ENCODE data around the gene EAF1. TPM values are rescaled to one million over a fixed set of nuclear protein-coding genes. Genes with fewer than 3 reads are reported as not detected.
"Not testable (repeated sequence)": the region's sequence is repeated elsewhere in the genome, so short reads cannot be mapped to it uniquely, and the experiment has no call there.

EAF1 gene
- total RNA-seq, 1 donor from 2014 or later, result 25.6 TPM

DNA sequence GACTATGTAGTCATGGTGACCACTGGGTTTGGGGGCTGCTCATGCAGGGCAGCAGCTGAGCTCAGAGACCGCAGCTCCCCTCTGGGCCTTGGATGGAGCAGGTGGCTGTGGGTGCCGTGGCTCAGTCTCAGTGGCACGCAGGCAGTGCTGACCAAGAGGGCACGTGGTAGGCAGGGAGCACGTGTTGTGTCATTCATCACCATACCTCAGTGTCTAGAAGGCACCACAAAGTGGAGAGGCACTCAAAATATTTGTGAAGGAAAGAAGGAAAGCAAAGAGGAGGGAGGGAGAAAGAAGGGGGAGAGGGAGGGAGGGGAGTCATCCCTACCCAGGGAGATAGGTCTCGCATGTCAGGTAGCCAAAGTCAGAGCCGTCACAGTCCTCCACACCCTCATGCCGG lies 26.1 kb downstream of the EAF1 start:
- no peaks in the 10 kb centered on the region for H3K36me3 ChIP-seq
- H3K4me3 ChIP-seq, result no peak overlapping the region
- H3K27me3 ChIP-seq (ENCODE audit: low read depth), result no peaks in the 10 kb centered on the region
- ATAC-seq, result no peak
- no peak overlapping the region for H3K27ac ChIP-seq
- TF ChIP-seq CTCF (IDR thresholded peaks at IDR 0.05), result no peak
- no peaks in the 10 kb centered on the region for H3K4me1 ChIP-seq
- no peaks in the 10 kb centered on the region for H3K9me3 ChIP-seq
- intact Hi-C loops (cut with DNase I), result no loop called here
- DNase-seq, result no peak

GRCh38 chr3:15453991-15454625 lies 26.7 kb downstream of the EAF1 start:
- intact Hi-C loops (cut with DNase I), result no loop called here

GRCh38 chr3:15454965-15455364 lies 27.6 kb downstream of the EAF1 start:
- TF ChIP-seq CTCF (IDR thresholded peaks at IDR 0.05), result no peak
- no peak overlapping the region for H3K4me3 ChIP-seq
- H3K4me1 ChIP-seq, result no peaks in the 10 kb centered on the region
- ATAC-seq (no peak), DNase-seq (no peak)
- H3K36me3 ChIP-seq, result no peaks in the 10 kb centered on the region
- no peaks in the 10 kb centered on the region for H3K9me3 ChIP-seq
- H3K27ac ChIP-seq, result no peak overlapping the region
- intact Hi-C loops (cut with DNase I), result no loop called here
- no peaks in the 10 kb centered on the region for H3K27me3 ChIP-seq (ENCODE audit: low read depth)

More at GRCh38 chr3:15453991-15454625, 26.7 kb downstream of the EAF1 start:
- Histone ChIP-seq H3K27me3 (ENCODE audit: low read depth) (no peaks in the 10 kb centered on the region), H3K4me3 (no peak overlapping the region), H3K27ac (no peak overlapping the region), H3K4me1 (no peaks in the 10 kb centered on the region), H3K36me3 (no peaks in the 10 kb centered on the region), H3K9me3 (no peaks in the 10 kb centered on the region)
- ATAC-seq (no peak), DNase-seq (no peak)
- TF ChIP-seq CTCF (IDR thresholded peaks at IDR 0.05), result no peak

- TF ChIP-seq CTCF (IDR thresholded peaks at IDR 0.05), result no peak
These were observed 28.4 kb downstream of the EAF1 start for GRCh38 chr3:15455756-15456155.

GRCh38 chr3:15456321-15456720 lies 28.9 kb downstream of the EAF1 start:
- TF ChIP-seq CTCF (IDR thresholded peaks at IDR 0.05), result no peak
- no peaks in the 10 kb centered on the region for H3K27me3 ChIP-seq (ENCODE audit: low read depth)
- intact Hi-C loops (cut with DNase I), result no loop called here
- H3K4me1 ChIP-seq, result no peaks in the 10 kb centered on the region
- no peaks in the 10 kb centered on the region for H3K9me3 ChIP-seq
- H3K36me3 ChIP-seq, result no peaks in the 10 kb centered on the region
- H3K27ac ChIP-seq, result no peak overlapping the region
- no peak for ATAC-seq
- H3K4me3 ChIP-seq, result no peak overlapping the region
- no peak for DNase-seq

More at GRCh38 chr3:15455756-15456155, 28.4 kb downstream of the EAF1 start:
- DNase-seq (no peak), ATAC-seq (no peak)
- no peaks in the 10 kb centered on the region for H3K4me1 ChIP-seq
- H3K9me3 ChIP-seq, result no peaks in the 10 kb centered on the region
- no peak overlapping the region for H3K27ac ChIP-seq
- H3K36me3 ChIP-seq, result no peaks in the 10 kb centered on the region
- intact Hi-C loops (cut with DNase I), result no loop called here
- H3K27me3 ChIP-seq (ENCODE audit: low read depth), result no peaks in the 10 kb centered on the region
- no peak overlapping the region for H3K4me3 ChIP-seq

DNA sequence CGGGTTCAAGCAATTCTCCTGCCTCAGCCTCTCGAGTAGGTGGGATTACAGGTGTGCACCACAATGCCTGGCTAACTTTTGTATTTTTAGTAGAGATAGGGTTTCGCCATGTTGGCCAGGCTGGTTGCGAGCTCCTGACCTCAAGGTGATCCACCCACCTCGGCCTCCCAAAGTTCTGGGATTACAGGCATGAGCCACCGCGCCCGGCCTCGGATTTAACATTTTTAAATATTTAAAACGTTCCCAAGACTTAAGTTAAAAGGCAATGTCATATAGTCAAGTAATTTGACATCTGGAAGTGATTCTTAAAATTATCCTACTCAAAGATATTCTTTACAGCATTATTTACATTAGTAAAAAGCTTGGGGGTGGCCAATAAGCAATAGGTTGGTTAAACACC lies 29.5 kb downstream of the EAF1 start:
- H3K27ac ChIP-seq; ATAC-seq; intact Hi-C loops (cut with DNase I); H3K4me3 ChIP-seq; H3K4me1 ChIP-seq; DNase-seq; H3K36me3 ChIP-seq; H3K9me3 ChIP-seq; H3K27me3 ChIP-seq (ENCODE audit: low read depth): not testable (repeated sequence)
